Activated gamma-delta T cell (primary cell): ENCODE results near the gene ARHGAP10.
"Not testable (repeated sequence)": the region's sequence is repeated elsewhere in the genome, so short reads cannot be mapped to it uniquely, and the experiment has no call there.

Source experiments
- DNase-seq: peaks from one replicate; lab custom pipeline; 2025; lab: John Stamatoyannopoulos, UW

Gene ARHGAP10

GRCh38 chr4:147985376-147985775 is 253.5 kb downstream of the ARHGAP10 start:
- no peak for DNase-seq

DNA sequence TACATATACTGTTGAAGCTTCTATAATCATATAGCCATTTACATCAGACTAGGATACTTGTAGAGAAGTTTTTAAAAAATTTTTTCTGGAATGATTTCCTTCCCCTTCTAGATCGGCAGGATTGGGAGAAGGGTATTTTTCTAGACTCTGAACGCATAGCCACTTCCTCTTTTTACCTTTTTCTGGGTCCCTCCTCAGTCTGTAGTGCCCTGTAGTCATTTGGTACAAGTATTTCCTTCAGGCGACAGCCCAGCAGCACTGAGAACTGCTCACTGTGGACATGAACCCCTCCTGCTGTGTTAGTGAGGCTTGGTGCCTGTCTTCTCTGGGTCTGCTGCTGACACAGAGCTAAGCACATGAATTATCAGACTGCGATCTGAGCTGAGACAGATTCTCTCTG is 255.4 kb downstream of the ARHGAP10 start:
- no peak for DNase-seq

DNA sequence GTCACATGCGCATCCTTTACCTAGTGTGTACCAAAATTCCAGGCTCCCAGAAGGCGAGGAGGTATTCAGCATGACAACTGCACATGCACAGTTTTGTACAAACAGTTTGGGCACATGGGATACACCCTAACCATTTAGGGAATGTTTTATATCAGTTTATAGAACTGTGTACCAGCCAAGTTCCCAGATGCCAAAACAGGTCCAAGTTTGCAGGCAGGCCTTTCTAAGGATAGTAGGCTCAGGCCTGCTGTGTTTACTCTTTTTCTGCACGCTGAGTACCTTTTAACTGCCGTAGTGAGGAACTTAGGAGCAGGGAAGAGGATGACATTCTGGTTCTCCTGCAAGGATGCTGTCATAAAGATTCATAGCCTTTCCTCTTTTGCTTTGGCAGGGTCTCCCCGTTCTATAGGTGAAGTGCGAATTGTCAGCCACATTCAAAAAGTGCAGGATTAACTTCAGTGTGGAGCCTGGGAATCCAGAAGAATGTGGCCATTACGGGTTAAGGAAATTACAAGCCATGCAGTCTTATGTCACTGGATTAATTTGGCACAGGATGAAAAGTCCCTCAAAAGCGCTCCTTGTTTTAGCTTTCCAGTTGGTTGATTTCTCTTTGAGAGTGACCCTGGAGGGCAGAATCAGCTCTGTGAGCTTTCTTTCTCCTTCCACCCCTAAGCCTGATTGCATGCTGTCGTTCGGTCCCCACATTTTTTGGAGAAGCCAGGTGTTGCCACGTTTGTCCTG is 259.8 kb downstream of the ARHGAP10 start:
- DNase-seq: no peak

- DNase-seq: no peak
Measured at GRCh38 chr4:147994076-147994475, 262.2 kb downstream of the ARHGAP10 start.

DNA sequence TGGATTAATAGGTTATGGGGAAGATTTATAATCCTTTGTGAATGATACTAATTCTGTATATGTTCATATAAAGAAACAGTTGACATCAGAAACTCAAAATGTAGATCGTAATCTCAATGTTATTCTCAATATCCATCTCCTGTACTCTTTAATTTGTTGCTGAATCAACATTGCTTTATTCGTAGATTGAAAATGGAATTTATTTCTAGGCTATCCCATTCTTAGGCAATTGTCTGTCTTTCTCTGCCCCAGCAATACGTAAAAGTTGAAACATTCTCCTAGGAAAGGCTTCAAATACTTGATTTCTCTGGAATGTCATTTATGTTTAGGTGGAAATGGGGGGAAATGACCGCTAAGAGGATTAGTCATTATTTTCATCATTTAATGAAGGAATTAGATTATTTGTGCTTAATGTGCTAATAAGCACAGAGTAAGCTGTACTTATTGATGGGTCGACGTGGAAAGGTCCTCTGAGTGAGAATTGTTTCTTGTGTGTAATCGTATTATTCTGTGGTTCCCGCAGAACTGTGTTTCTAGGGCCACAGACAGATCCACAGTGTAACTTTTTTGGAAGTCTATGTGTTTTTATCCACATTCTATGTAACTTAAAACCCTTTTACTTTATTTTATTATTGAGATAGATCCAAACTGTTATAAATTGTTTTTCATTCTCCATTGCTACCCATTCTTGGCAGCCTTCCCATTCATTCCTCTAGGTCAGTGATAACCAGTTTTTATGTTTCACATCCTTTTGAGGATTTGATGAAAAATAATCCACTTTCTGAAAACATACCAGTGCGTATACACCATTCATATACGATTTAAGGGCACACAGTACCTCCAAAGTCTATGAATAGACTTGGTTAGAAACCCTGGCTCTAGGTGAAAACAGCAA is 262.9 kb downstream of the ARHGAP10 start:
- no peak for DNase-seq

GRCh38 chr4:147996859-147997258 is 265.0 kb downstream of the ARHGAP10 start:
- DNase-seq: no peak

DNA sequence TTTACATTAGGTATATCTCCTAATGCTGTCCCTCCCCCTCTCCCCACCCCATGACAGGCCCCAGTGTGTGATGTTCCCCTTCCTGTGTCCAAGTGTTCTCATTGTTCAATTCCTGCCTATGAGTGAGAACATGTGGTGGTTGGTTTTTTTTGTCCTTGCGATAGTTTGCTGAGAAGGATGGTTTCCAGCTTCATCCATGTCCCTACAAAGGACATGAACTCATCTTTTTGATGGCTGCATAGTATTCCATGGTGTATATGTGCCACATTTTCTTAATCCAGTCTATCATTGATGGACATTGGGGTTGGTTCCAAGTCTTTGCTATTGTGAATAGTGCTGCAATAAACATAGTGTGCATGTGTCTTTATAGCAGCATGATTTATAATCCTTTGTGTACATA is 268.1 kb downstream of the ARHGAP10 start:
- not testable (repeated sequence) for DNase-seq

DNA sequence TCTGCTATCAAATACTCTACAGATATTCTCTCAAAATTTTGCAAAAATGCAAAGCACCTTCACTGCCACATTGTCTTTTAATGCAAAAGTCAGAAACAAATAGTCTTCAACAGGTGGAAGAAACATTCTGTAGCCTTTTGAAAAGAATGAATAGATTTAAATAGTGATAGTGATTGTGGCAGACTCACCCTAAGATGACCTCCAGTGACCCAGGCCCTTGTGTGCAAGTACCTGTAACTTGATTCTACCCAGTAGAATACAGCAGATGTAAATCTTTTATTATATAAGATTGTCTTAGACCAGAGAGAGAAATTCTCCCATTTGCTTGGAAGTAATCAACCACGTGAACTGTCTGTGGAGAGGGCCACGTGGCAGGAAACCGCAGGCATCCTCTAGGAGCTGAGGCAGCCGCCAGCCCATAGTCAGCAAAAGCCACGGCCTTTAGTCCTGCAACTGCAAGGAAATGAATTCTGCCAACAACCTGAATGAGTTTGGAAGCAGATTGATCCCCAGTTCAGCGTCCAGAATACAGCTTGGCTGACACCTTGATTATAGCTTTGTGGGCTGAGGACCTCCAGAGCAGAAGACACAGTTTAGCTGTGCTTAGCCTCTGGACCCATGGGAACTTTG is 272.5 kb downstream of the ARHGAP10 start:
- no peak for DNase-seq

- DNase-seq: no peak
Measured at GRCh38 chr4:148006001-148006400, 274.1 kb downstream of the ARHGAP10 start.

- DNase-seq: no peak
Measured at GRCh38 chr4:148007314-148007760, 275.4 kb downstream of the ARHGAP10 start.

- no peak for DNase-seq
Measured at GRCh38 chr4:148007792-148008191, 275.9 kb downstream of the ARHGAP10 start.

DNA sequence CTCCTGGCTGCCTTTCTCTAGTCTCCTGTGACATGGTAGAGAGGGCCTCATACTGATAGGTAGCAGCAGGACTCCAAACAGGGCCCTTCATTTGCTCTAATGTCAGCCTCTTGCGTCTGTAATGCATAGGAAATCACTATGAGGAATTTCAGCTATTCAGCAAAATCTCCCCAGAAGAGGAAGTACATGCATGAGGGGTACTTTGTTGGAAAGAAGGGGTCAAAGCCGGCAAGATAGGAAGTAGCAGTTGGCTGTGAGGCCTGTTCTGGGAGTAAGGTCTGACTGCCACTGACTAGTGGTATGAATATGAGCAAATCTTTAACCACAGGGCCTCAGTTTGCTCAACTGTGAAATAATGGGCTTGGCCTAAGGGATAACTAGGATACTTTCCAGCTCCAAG is 283.2 kb downstream of the ARHGAP10 start:
- no peak for DNase-seq

GRCh38 chr4:148015468-148015867 is 283.6 kb downstream of the ARHGAP10 start:
- no peak for DNase-seq

GRCh38 chr4:148016063-148016637 is 284.3 kb downstream of the ARHGAP10 start:
- no peak for DNase-seq

- no peak for DNase-seq
Measured at GRCh38 chr4:148017801-148018200, 285.9 kb downstream of the ARHGAP10 start.

GRCh38 chr4:148021686-148022085 is 289.8 kb downstream of the ARHGAP10 start:
- no peak for DNase-seq

- DNase-seq: no peak
Measured at GRCh38 chr4:148022975-148023374, 291.1 kb downstream of the ARHGAP10 start.

GRCh38 chr4:148023512-148024181 is 291.8 kb downstream of the ARHGAP10 start:
- DNase-seq: no peak

DNA sequence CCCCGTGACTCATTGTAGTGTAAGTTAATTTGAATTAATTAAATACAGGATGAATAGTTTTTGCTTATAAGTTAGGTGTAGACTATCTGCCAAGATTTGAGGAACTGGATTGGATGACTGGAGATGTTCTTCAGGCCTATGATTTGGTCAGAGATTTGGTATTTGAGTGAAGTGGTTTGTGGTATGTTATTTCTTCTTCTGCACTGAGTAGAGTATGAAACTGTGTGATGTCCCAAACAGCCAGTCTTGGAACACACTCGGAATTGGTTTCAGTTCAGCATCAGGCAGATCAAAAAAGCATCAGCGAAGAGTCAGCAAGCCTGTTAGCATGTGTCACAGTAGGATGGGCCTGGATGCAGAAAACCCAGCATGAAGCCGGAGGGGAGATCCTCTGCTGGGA is 294.1 kb downstream of the ARHGAP10 start:
- no peak for DNase-seq

DNA sequence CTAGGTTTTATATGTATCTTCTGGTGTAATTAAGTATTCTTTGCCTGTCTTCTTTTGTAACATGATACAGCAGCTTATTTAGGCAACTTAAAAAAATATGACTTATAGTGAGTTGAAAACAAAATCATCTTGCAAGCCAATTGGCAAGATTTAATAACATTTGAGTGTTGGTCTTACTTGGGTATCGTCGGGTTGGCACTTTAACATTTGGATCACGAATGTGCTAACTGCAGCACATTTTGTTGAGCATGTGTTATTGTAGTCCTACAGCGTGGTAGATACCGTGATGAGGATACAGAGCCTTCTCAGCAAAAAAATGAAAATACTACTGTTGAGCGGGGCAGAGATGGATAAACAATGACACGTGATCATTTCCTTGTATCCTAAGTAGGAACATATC is 295.3 kb downstream of the ARHGAP10 start:
- DNase-seq: no peak

- DNase-seq: no peak
Measured at GRCh38 chr4:148029781-148030180, 297.9 kb downstream of the ARHGAP10 start.
